ENCODE data around the gene PHF19.

The PHF19 gene

DNA sequence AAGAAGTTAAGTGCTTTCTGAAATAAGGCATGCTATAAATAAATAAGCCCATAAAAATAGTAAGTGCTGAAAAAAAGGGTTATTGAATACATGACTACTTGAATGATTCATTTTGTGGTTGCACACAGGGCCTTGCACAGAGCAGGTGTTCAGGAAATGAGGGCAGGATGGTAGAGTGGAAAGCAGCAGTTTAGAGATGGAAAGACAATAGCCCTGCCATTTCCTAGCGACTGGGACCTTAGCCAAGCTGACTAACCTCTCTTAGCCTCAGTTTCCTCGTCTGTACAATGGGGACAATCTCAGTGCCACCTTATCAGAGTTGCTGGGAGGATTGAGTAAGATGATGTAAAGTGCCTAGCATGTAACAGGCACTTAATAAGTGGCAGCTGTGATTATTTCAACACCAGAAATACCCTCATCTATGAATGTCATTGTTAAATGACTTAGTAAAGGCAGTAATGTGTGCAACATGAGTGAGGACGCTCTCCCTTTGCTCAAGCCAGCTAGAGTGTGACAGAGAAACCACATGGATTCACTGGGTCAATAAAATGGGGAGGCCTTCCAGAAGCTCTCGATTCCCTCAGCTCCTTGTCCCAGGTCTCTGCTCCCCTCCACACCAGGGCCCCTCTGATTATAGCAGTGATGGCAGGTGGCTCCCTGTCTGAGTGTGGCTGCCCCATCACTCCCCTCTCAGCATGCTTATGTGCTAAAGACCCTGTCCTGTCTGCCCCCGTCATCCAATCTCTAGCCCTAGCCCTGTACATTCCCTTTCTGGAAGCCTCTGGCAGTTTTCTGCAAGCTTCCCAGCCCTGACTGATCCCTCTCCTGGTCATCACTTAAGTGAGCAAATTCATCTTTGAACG is 16.0 kb upstream of the PHF19 start:
- H3K9me3 ChIP-seq: no peaks in the 10 kb centered on the region
- H3K9ac ChIP-seq: peak overlapping the region; percentile 70
- H3K27ac ChIP-seq: peak overlapping the region; percentile 93
- H3K4me2 ChIP-seq: peak overlapping the region; percentile 89
- no peak for TF ChIP-seq Cebpa-rat (IDR thresholded peaks at IDR 0.05)
- no peak overlapping the region for H3K4me3 ChIP-seq
- no peaks in the 10 kb centered on the region for H3K27me3 ChIP-seq
- H3K4me1 ChIP-seq: peaks cover 100% of the 10 kb centered on the region
- no peaks in the 10 kb centered on the region for H4K20me1 ChIP-seq
- no peaks in the 10 kb centered on the region for H3K36me3 ChIP-seq

DNA sequence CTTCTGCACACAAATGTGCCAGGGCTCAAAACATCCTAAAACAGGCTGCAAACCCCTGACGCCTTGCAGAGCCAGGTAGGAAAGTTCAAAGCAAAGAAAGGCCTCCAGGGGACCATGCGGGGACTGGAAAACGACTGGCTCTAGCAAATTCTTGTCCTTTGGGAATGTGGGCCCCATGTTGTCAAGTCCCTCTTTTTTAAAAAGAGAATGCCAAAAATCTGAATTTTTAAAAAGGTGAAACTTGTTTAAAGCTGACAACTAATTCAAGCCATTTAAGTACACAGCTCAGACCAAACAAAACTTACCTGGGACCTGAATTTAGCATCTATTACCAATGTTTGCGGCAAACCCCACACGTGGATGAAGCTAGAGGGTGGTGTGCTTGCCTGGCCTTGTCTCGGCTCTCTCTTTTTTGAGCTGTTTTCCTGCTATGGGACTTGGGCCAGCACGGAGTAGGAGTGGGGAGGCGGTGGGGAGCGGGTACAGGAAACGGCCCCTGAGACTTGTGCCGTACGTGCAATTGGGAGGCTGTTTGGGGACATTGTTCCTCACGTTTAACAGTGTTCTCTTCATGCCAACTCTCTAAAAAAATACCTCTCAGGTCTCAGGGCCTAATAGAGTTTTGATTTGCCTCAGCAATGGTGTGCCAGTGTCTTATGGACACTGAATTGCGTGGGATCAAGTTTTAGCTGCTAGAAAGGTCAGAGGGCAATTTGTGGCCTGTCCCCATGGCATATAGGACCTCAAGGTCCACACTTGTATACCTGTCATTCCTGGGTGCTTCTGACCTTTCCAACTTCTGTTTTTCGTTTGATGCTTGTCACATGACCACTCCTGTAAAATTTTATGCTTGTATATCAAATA is 15.1 kb upstream of the PHF19 start:
- TF ChIP-seq Cebpa-rat (IDR thresholded peaks at IDR 0.05): no peak
- Histone ChIP-seq H3K9ac (peak overlapping the region; percentile 70), H3K4me1 (peaks cover 100% of the 10 kb centered on the region), H3K27ac (peak overlapping the region; percentile 93), H3K4me3 (peak overlapping the region; percentile 17; the same call in 1 of the 2 replicates), H3K4me2 (peak overlapping the region; percentile 89), H3K27me3 (no peaks in the 10 kb centered on the region), H3K9me3 (no peaks in the 10 kb centered on the region), H3K36me3 (no peaks in the 10 kb centered on the region), H4K20me1 (no peaks in the 10 kb centered on the region)

DNA sequence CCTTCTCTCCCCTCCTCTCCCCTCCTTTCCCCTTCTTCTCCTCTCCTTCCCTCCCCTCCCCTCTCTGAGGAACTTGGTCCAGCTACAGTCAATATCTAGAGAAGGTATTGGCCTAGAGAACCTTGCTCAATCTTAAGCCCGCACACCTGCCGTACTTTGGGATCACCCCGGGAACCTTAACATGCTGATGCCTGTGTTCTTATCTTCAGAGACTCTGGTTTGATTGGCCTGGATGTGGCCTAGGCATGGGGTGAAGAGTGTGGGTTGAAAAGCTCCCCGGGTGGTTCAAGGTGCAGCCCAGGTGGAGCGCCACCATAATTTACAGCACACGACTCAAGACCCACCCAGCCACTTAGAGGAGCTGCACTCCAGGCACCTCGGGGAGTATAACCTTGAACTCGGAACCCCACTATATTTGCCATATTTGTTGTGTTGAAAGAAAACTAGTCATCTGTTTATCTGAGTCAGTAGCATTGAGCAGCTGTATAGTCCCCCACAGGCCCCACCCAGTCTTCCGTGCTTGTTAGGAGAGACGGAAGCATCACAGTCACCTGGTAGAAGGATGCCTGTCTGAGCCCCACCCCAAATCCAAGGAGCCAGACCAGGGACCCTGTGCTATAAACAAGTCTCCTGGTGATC is 14.4 kb upstream of the PHF19 start:
- Histone ChIP-seq H3K4me2 (peak overlapping the region; percentile 89), H3K4me3 (peak overlapping the region; percentile 40; the same call in 1 of the 2 replicates), H3K27me3 (no peaks in the 10 kb centered on the region), H3K4me1 (peaks cover 100% of the 10 kb centered on the region), H3K36me3 (no peaks in the 10 kb centered on the region), H3K9ac (peak overlapping the region; percentile 70), H4K20me1 (no peaks in the 10 kb centered on the region), H3K9me3 (no peaks in the 10 kb centered on the region), H3K27ac (peak overlapping the region; percentile 93)
- no peak for TF ChIP-seq Cebpa-rat (IDR thresholded peaks at IDR 0.05)

DNA sequence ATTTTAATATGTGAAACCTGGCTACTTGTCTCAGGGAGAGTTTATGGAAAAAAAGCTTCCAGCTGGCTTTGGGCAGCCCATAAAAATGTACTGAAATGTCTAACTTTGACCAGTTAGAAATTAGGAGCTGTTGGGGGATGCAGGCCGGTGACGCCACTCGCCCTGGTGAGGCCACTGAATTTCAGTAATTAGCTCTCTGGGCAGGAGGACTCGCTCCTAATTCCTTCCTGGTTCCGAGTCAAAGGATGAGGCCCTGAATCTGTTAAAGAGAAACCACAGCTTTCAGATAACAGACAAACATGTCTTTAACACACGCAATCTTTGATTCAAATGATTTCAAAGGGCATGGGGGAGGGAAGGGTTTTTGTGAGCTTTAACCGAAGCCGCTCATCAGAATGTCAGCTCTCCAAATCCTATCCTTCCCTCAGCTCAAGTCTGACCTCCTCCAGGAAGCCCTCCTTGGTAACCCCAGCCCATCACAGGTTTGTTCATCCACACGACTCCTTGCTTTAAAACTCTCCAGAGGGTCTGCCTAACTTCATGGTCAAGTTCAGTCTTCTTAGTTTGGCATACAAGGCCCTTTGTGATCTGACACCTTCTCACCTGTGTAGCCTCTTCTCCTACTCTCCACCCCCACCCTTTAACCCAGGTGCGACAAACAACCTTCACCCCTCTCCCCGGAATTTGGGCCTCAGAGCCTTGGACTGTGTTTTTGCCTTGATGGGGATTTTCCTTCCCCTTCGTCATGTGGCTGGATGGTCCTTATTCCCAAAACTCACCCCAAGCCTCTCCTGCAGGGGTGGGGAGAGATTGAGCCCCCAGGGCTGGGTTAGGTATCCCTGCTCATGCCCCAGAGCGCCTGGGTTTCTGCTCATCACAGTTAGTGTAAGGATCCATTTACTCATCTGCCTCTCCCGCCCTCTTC is 13.6 kb upstream of the PHF19 start:
- peak overlapping the region; percentile 89 for H3K4me2 ChIP-seq

DNA sequence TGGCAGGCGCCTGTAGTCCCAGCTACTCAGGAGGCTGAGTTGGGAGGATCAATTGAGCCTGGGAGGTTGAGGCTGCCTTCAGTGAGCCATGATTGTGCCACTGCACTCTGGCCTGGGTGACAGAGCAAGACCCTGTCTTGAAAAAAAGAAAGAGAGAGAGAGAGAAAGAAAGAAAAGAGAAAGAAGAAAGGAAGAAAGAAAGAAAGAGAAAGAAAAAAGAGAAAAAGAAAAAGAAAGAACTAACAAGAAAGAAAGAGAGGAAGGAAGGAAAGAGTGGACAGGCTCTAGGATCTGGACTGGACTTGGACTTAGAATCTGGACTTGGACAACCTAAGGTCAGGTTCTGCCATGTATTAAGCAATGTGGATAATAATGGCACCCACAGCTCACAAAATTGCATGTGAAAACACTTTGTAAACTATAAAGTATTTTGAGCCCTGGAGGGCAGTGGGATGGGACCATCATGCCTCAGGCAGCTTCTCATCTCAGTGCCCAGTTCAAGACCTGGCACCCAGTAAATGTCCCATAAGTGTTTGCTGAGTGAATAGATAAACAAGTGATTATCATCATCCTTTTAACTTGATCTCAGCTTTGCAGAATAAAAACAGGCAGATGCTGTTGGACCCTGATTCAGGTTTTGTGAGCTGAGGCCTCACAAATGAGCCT is 12.8 kb upstream of the PHF19 start:
- H4K20me1 ChIP-seq: no peaks in the 10 kb centered on the region
- H3K27ac ChIP-seq: peak overlapping the region; percentile 93
- H3K9me3 ChIP-seq: no peaks in the 10 kb centered on the region
- H3K36me3 ChIP-seq: no peaks in the 10 kb centered on the region
- H3K4me3 ChIP-seq: 0 out of 2 replicates have a peak overlapping the region, but pooled peaks have one; percentile 40
- H3K27me3 ChIP-seq: no peaks in the 10 kb centered on the region
- H3K4me1 ChIP-seq: peaks cover 100% of the 10 kb centered on the region
- TF ChIP-seq Cebpa-rat (IDR thresholded peaks at IDR 0.05): no peak
- peak overlapping the region; percentile 89 for H3K4me2 ChIP-seq
- H3K9ac ChIP-seq: peak overlapping the region; percentile 70

More for the DNA sequence above, 13.6 kb upstream of the PHF19 start:
- peak overlapping the region; percentile 40 for H3K4me3 ChIP-seq
- H3K4me1 ChIP-seq: peaks cover 100% of the 10 kb centered on the region
- no peak for TF ChIP-seq Cebpa-rat (IDR thresholded peaks at IDR 0.05)
- peak overlapping the region; percentile 70 for H3K9ac ChIP-seq
- H3K36me3 ChIP-seq: no peaks in the 10 kb centered on the region
- no peaks in the 10 kb centered on the region for H4K20me1 ChIP-seq
- peak overlapping the region; percentile 93 for H3K27ac ChIP-seq
- H3K9me3 ChIP-seq: no peaks in the 10 kb centered on the region
- no peaks in the 10 kb centered on the region for H3K27me3 ChIP-seq

DNA sequence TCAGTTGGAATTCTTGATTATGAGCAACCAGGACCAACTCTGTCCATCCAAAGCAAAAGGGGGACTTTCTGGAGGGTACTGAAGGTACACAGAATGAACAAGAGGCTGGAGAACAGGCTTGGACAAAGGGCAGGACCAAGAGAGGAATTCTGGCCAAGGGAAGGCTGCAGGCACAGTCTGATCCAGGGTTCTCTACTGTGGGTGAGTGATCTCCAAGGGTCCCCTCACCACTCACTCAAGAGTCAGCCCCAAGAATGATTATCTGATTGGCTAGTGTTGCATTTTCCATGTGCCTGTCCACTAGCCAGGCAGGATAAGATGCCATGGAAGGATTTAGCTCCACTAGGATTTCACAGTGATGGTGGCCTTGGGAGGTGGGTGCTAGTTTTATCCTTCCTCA is 11.6 kb upstream of the PHF19 start:
- peaks cover 100% of the 10 kb centered on the region for H3K4me1 ChIP-seq
- H3K27me3 ChIP-seq: no peaks in the 10 kb centered on the region
- H3K9me3 ChIP-seq: no peaks in the 10 kb centered on the region
- no peak overlapping the region for H3K9ac ChIP-seq
- no peaks in the 10 kb centered on the region for H4K20me1 ChIP-seq
- peak overlapping the region; percentile 93 for H3K27ac ChIP-seq
- no peak overlapping the region for H3K4me3 ChIP-seq
- H3K4me2 ChIP-seq: peak overlapping the region; percentile 89
- TF ChIP-seq Cebpa-rat (IDR thresholded peaks at IDR 0.05): no peak
- no peaks in the 10 kb centered on the region for H3K36me3 ChIP-seq

DNA sequence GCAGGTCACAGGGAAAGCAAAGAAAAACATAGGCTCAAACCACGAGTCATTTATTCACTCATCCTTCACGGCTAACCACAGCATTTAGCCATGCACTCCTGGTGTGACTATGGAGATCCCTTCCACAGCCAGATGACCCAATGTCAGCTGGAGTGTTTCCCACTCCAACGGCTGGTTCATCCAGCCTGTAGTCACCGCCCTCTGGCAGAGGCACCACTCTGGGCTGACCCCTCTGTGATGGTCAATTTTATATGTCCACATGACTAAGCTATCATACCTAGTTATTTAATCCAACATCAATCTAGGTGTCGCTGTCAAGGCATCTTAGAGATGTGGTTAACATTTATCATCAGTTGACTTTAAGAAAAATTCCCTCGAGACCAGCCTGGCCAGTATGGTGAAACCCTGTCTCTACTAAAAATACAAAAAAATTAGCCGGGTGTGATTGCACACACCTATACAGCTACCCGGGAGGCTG is 9.5 kb upstream of the PHF19 start:
- Histone ChIP-seq H3K9me3 (no peaks in the 10 kb centered on the region), H3K27ac (peak overlapping the region; percentile 93), H3K27me3 (no peaks in the 10 kb centered on the region), H3K4me2 (peak overlapping the region; percentile 89), H3K4me3 (peak overlapping the region; percentile 43; the same call in 1 of the 2 replicates), H3K4me1 (peaks cover 98% of the 10 kb centered on the region), H3K36me3 (no peaks in the 10 kb centered on the region), H3K9ac (peak overlapping the region; percentile 59; the same call in 1 of the 2 replicates), H4K20me1 (no peaks in the 10 kb centered on the region)
- no peak for TF ChIP-seq Cebpa-rat (IDR thresholded peaks at IDR 0.05)

DNA sequence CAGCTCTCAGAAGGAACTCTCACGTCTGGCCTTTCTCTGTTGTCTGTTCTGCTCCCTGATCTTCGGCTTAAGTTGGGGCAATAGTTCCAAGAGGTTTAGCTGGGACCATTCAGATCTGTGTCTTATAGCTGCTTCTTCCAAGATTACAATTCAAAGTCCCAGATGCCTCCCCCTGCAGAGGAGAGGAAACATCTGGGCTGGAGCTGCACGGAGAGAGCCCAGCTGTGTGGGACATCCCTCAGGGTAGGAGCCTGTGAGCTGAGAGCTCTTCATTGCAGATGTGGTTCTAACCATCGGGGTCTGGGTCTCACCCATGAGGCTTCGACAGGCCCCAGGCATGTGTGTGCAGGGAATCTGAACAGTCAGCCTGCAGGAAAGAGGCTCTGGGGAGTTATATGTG is 9.0 kb upstream of the PHF19 start:
- Histone ChIP-seq H3K27ac (peak overlapping the region; percentile 93), H3K9ac (peak overlapping the region; percentile 59; the same call in 1 of the 2 replicates), H4K20me1 (no peaks in the 10 kb centered on the region), H3K36me3 (no peaks in the 10 kb centered on the region), H3K4me2 (peak overlapping the region; percentile 89), H3K9me3 (no peaks in the 10 kb centered on the region), H3K4me1 (peaks cover 98% of the 10 kb centered on the region), H3K4me3 (peak overlapping the region; percentile 43; the same call in 1 of the 2 replicates), H3K27me3 (no peaks in the 10 kb centered on the region)
- no peak for TF ChIP-seq Cebpa-rat (IDR thresholded peaks at IDR 0.05)
